ENCODE results near the gene ADAMTSL2.
A peak's percentile ranks its signal among the peaks of the same experiment; 100 is the strongest.

ADAMTSL2 gene

GRCh38 chr9:133589454-133590227 lies 55.1 kb downstream of the ADAMTSL2 start:
- peak; percentile 81 for DNase-seq (ENCODE audit: low read depth, low spot score)

GRCh38 chr9:133590231-133590855 lies 55.8 kb downstream of the ADAMTSL2 start:
- DNase-seq (ENCODE audit: low read depth, low spot score), result no peak

GRCh38 chr9:133591116-133591910 lies 56.8 kb downstream of the ADAMTSL2 start:
- no peak for DNase-seq (ENCODE audit: low read depth, low spot score)

- no peak for DNase-seq (ENCODE audit: low read depth, low spot score)
Observed at GRCh38 chr9:133591985-133592384, 57.5 kb downstream of the ADAMTSL2 start.

GRCh38 chr9:133592731-133593409 lies 58.4 kb downstream of the ADAMTSL2 start:
- DNase-seq (ENCODE audit: low read depth, low spot score), result no peak

GRCh38 chr9:133593587-133594253 lies 59.2 kb downstream of the ADAMTSL2 start:
- no peak for DNase-seq (ENCODE audit: low read depth, low spot score)

GRCh38 chr9:133594310-133594709 lies 59.8 kb downstream of the ADAMTSL2 start:
- DNase-seq (ENCODE audit: low read depth, low spot score), result no peak

GRCh38 chr9:133595910-133596309 lies 61.4 kb downstream of the ADAMTSL2 start:
- no peak for DNase-seq (ENCODE audit: low read depth, low spot score)

- peak; percentile 39 for DNase-seq (ENCODE audit: low read depth, low spot score)
Observed at GRCh38 chr9:133597316-133597957, 62.9 kb downstream of the ADAMTSL2 start.

- DNase-seq (ENCODE audit: low read depth, low spot score), result no peak
Observed at GRCh38 chr9:133598978-133599377, 64.5 kb downstream of the ADAMTSL2 start.

GRCh38 chr9:133599470-133600173 lies 65.1 kb downstream of the ADAMTSL2 start:
- no peak for DNase-seq (ENCODE audit: low read depth, low spot score)

GRCh38 chr9:133600739-133601138 lies 66.2 kb downstream of the ADAMTSL2 start:
- no peak for DNase-seq (ENCODE audit: low read depth, low spot score)

- no peak for DNase-seq (ENCODE audit: low read depth, low spot score)
Observed at GRCh38 chr9:133601746-133602145, 67.2 kb downstream of the ADAMTSL2 start.

- DNase-seq (ENCODE audit: low read depth, low spot score), result no peak
Observed at GRCh38 chr9:133602277-133602676, 67.8 kb downstream of the ADAMTSL2 start.

- peak; percentile 51 for DNase-seq (ENCODE audit: low read depth, low spot score)
Observed at GRCh38 chr9:133603135-133603927, 68.8 kb downstream of the ADAMTSL2 start.

GRCh38 chr9:133604214-133604613 lies 69.7 kb downstream of the ADAMTSL2 start:
- no peak for DNase-seq (ENCODE audit: low read depth, low spot score)

GRCh38 chr9:133604856-133605255 lies 70.4 kb downstream of the ADAMTSL2 start:
- no peak for DNase-seq (ENCODE audit: low read depth, low spot score)

- no peak for DNase-seq (ENCODE audit: low read depth, low spot score)
Observed at GRCh38 chr9:133605446-133605845, 70.9 kb downstream of the ADAMTSL2 start.
